NT2/D1 (cell line): ENCODE measurements around the gene ARHGEF18.

ENCODE experiments used
- SUZ12 ChIP-seq: IDR thresholded peaks from 2 replicates; pipeline ENCODE4 v1.6.1; 2011; ENCODE audit not compliant: insufficient read length, insufficient read depth; ENCODE audit errors: extremely low read depth
- YY1 ChIP-seq: IDR thresholded peaks from 2 replicates; pipeline ENCODE4 v1.6.1; 2011; ENCODE audit not compliant: insufficient read length, insufficient read depth
- ZNF274 ChIP-seq: IDR thresholded peaks from 2 replicates; pipeline ENCODE4 v1.6.1; 2011; ENCODE audit warnings: mild to moderate bottlenecking, low read depth, low read length

DNA sequence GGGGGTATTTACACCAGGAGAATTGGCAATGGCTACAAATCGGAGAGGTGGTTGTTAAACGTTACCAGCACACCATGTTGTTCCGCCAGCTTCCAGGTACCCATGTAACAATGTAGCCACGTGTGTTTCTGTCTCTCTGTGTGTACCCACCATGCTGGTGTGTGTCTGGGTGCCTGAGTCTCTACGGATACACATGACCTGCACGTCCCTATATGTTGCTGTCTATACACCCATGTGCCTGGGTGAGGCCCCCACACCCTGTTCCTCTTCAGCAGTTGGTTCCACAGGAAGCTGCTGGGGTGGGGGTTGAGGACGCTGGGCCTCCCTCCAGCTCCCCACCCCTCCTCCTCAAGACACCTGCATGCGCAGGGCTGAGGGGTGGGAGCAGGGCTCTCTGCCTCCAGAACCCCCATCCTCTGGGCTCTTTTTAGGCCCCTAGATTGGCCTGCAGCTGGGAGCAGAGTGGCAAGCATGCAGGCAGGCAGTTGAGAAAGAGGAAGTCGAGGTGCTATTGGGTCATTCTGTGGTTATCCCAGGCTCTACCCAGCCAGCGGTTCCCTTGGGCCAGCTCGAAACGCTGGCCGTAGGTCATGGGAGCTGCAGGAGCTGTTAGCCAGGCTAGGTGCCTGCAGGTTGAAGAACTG is at the start of gene ARHGEF18:
- no peak for TF ChIP-seq ZNF274
- no peak for TF ChIP-seq SUZ12
- TF ChIP-seq YY1, result no peak
